Activated T-helper 2 cell treated with anti-CD3 and anti-CD28 coated beads, Interferon-gamma antibody, Interleukin-2, Interleukin-4, amounts not matched to agents 10 μg/mL and 5 μg/mL and 100 μg/mL, durations not matched to agents 14 hours and 24 hours and 36 hours (primary cell): ENCODE results near the gene SPHK2. TPM values are rescaled to one million over a fixed set of nuclear protein-coding genes. Genes with fewer than 3 reads are reported as not detected.

Experiments used
- DNase-seq: peaks from one replicate; pipeline ENCODE4 v3.0.0; 2021; ENCODE audit warnings: low spot score
- H3K27ac Mint-ChIP-seq: one replicate; pipeline ENCODE4 v1.8.0; 2021; ENCODE audit warnings: mixed read lengths
- H3K27me3 Mint-ChIP-seq: one replicate; pipeline ENCODE4 v1.8.0; 2021; ENCODE audit warnings: low read depth, mixed read lengths
- H3K36me3 Mint-ChIP-seq: one replicate; pipeline ENCODE4 v1.8.0; 2021; ENCODE audit warnings: low read depth, mixed read lengths
- H3K4me1 Mint-ChIP-seq: one replicate; pipeline ENCODE4 v1.8.0; 2021; ENCODE audit warnings: low read depth, mixed read lengths
- H3K4me3 Mint-ChIP-seq: one replicate; pipeline ENCODE4 v1.8.0; 2021; ENCODE audit warnings: low read depth, mild to moderate bottlenecking, moderate library complexity, mixed read lengths
- H3K9me3 Mint-ChIP-seq: one replicate; pipeline ENCODE4 v1.8.0; 2021; ENCODE audit warnings: mixed read lengths
- intact Hi-C: fragments of 100-400 bp; cut with micrococcal nuclease; formaldehyde crosslinking; loops from one replicate; pipeline ENCODE4 v1.15.1; 2023
- total RNA-seq: library from RNA; stranded (reverse); gene quantifications from 2 replicates; pipeline ENCODE4 v1.2.3, GENCODE V29; 2022

Gene SPHK2
- total RNA-seq, 1 donor from 2014 or later: 34.3 TPM

GRCh38 chr19:48637449-48637947 is 18.2 kb downstream of the SPHK2 start:
- Mint-ChIP-seq H3K27me3 (peaks cover 4% of the 10 kb centered on the region), H3K36me3 (no peaks in the 10 kb centered on the region), H3K4me3 (peak overlapping the region; percentile 83), H3K27ac (peak overlapping the region; percentile 98), H3K9me3 (no peaks in the 10 kb centered on the region), H3K4me1 (peaks cover 31% of the 10 kb centered on the region)
- intact Hi-C loops: loop anchor here (1.0 to 10.0 kb wide), 3 partner anchors 18 to 480 kb away; partner anchors contain the start of genes C19orf73, EMP3, PPFIA3 and RPL18
- DNase-seq: peak; percentile 99

- H3K4me1 Mint-ChIP-seq: peaks cover 29% of the 10 kb centered on the region
- intact Hi-C loops: loop anchor here (1.0 to 10.0 kb wide), 4 partner anchors 8 to 479 kb away; partner anchors contain the start of genes C19orf73, CA11, EMP3 and PPFIA3
- H3K9me3 Mint-ChIP-seq: no peaks in the 10 kb centered on the region
- peaks cover 4% of the 10 kb centered on the region for H3K27me3 Mint-ChIP-seq
- peak; percentile 81 for DNase-seq
- H3K27ac Mint-ChIP-seq: peak overlapping the region; percentile 98
- no peaks in the 10 kb centered on the region for H3K36me3 Mint-ChIP-seq
- peak overlapping the region; percentile 83 for H3K4me3 Mint-ChIP-seq
Observed at GRCh38 chr19:48637948-48638830, 18.9 kb downstream of the SPHK2 start.

- no peaks in the 10 kb centered on the region for H3K9me3 Mint-ChIP-seq
- DNase-seq: no peak
- peak overlapping the region; percentile 98 for H3K27ac Mint-ChIP-seq
- peaks cover 4% of the 10 kb centered on the region for H3K27me3 Mint-ChIP-seq
- no peak overlapping the region for H3K4me3 Mint-ChIP-seq
- H3K36me3 Mint-ChIP-seq: no peaks in the 10 kb centered on the region
- H3K4me1 Mint-ChIP-seq: peaks cover 22% of the 10 kb centered on the region
- intact Hi-C loops: loop anchor here (1.0 to 10.0 kb wide), 3 partner anchors 7 to 478 kb away; partner anchors contain the start of genes C19orf73, CA11, EMP3 and PPFIA3
Observed at GRCh38 chr19:48638831-48639381, 19.6 kb downstream of the SPHK2 start.

- peaks cover 20% of the 10 kb centered on the region for H3K4me1 Mint-ChIP-seq
- no peak for DNase-seq
- intact Hi-C loops: loop anchor here (5.0 to 10.0 kb wide), 2 partner anchors 315 to 478 kb away; partner anchors contain the start of genes C19orf73, EMP3 and PPFIA3
- H3K27me3 Mint-ChIP-seq: peaks cover 4% of the 10 kb centered on the region
- peak overlapping the region; percentile 6 for H3K4me3 Mint-ChIP-seq
- H3K27ac Mint-ChIP-seq: no peak overlapping the region
- no peaks in the 10 kb centered on the region for H3K9me3 Mint-ChIP-seq
- H3K36me3 Mint-ChIP-seq: no peaks in the 10 kb centered on the region
Observed at GRCh38 chr19:48639483-48640375, 20.4 kb downstream of the SPHK2 start.

GRCh38 chr19:48641850-48642249 is 22.5 kb downstream of the SPHK2 start:
- intact Hi-C loops: no loop called here
- Mint-ChIP-seq H3K4me3 (no peak overlapping the region), H3K36me3 (no peaks in the 10 kb centered on the region), H3K27ac (no peak overlapping the region), H3K4me1 (peaks cover 23% of the 10 kb centered on the region), H3K9me3 (no peaks in the 10 kb centered on the region), H3K27me3 (peaks cover 4% of the 10 kb centered on the region)
- DNase-seq: no peak

GRCh38 chr19:48642862-48643261 is 23.6 kb downstream of the SPHK2 start:
- Mint-ChIP-seq H3K9me3 (no peaks in the 10 kb centered on the region), H3K27ac (no peak overlapping the region), H3K36me3 (no peaks in the 10 kb centered on the region), H3K4me3 (no peak overlapping the region), H3K27me3 (peaks cover 4% of the 10 kb centered on the region), H3K4me1 (peaks cover 25% of the 10 kb centered on the region)
- intact Hi-C loops: no loop called here
- DNase-seq: no peak

- no peaks in the 10 kb centered on the region for H3K9me3 Mint-ChIP-seq
- peaks cover 4% of the 10 kb centered on the region for H3K27me3 Mint-ChIP-seq
- H3K36me3 Mint-ChIP-seq: no peaks in the 10 kb centered on the region
- no peak overlapping the region for H3K27ac Mint-ChIP-seq
- peaks cover 25% of the 10 kb centered on the region for H3K4me1 Mint-ChIP-seq
- no peak overlapping the region for H3K4me3 Mint-ChIP-seq
- intact Hi-C loops: loop anchor here (1.0 kb wide), 1 partner anchor 166 kb away; no protein-coding TSS in a partner anchor
- DNase-seq: no peak
Observed at GRCh38 chr19:48644355-48644754, 25.0 kb downstream of the SPHK2 start.

- intact Hi-C loops: loop anchor here (1.0 to 5.0 kb wide), 3 partner anchors 77 to 165 kb away; no protein-coding TSS in a partner anchor
- peak; percentile 60 for DNase-seq
- Mint-ChIP-seq H3K4me3 (peak overlapping the region; percentile 75), H3K27me3 (peaks cover 4% of the 10 kb centered on the region), H3K27ac (peak overlapping the region; percentile 66), H3K36me3 (no peaks in the 10 kb centered on the region), H3K9me3 (no peaks in the 10 kb centered on the region), H3K4me1 (peaks cover 28% of the 10 kb centered on the region)
Observed at GRCh38 chr19:48644839-48645619, 25.7 kb downstream of the SPHK2 start.

- Mint-ChIP-seq H3K27me3 (peaks cover 4% of the 10 kb centered on the region), H3K9me3 (no peaks in the 10 kb centered on the region), H3K4me1 (peaks cover 28% of the 10 kb centered on the region), H3K4me3 (peak overlapping the region; percentile 75), H3K27ac (peak overlapping the region; percentile 81), H3K36me3 (no peaks in the 10 kb centered on the region)
- no peak for DNase-seq
- intact Hi-C loops: loop anchor here (5.0 kb wide), 2 partner anchors 77 to 142 kb away; no protein-coding TSS in a partner anchor
Observed at GRCh38 chr19:48645620-48646000, 26.3 kb downstream of the SPHK2 start.

- Mint-ChIP-seq H3K27ac (peak within 1 kb of the TSS; percentile 81), H3K36me3 (no peaks in the 10 kb centered on the region), H3K9me3 (no peaks in the 10 kb centered on the region), H3K27me3 (peaks cover 4% of the 10 kb centered on the region), H3K4me3 (peak within 1 kb of the TSS; percentile 75), H3K4me1 (peaks cover 31% of the 10 kb centered on the region)
- intact Hi-C loops: loop anchor here (1.0 to 5.0 kb wide), 6 partner anchors 8 to 197 kb away; no protein-coding TSS in a partner anchor
- peak; percentile 88 for DNase-seq
Observed at GRCh38 chr19:48646001-48646721, 26.9 kb downstream of the SPHK2 start, which contains the start of gene CA11. TSS of gene CA11 (minus strand) at chr19:48646187. CDS start at chr19:48645632, 555 bp downstream.

- no peak for DNase-seq
- no peaks in the 10 kb centered on the region for H3K9me3 Mint-ChIP-seq
- peak overlapping the region; percentile 49 for H3K4me3 Mint-ChIP-seq
- intact Hi-C loops: loop anchor here (1.0 to 5.0 kb wide), 6 partner anchors 8 to 196 kb away; no protein-coding TSS in a partner anchor
- H3K36me3 Mint-ChIP-seq: no peaks in the 10 kb centered on the region
- H3K4me1 Mint-ChIP-seq: peaks cover 32% of the 10 kb centered on the region
- peak overlapping the region; percentile 36 for H3K27ac Mint-ChIP-seq
- H3K27me3 Mint-ChIP-seq: peaks cover 2% of the 10 kb centered on the region
Observed at GRCh38 chr19:48646722-48647216, 27.5 kb downstream of the SPHK2 start.
